Esophagus (tissue), 2 donors: ENCODE results near the gene ETV7. TPM values are rescaled to one million over a fixed set of nuclear protein-coding genes. Genes with fewer than 3 reads are reported as not detected.

Source experiments
- H3K27ac ChIP-seq, 2 donors: one replicate each; pipeline ENCODE4 v1.5.1; 2013; ENCODE audit warnings: low read depth in 2 of 2, mild to moderate bottlenecking in 2 of 2, inconsistent platforms in 1 of 2, low read length in 1 of 2, moderate library complexity in 1 of 2
- H3K27me3 ChIP-seq, 2 donors: one replicate each; pipeline ENCODE4 v1.6.1; 2013; ENCODE audit warnings: low read length in 2 of 2, control low read depth in 1 of 2, mild to moderate bottlenecking in 1 of 2; ENCODE audit not compliant: insufficient read depth in 2 of 2, control insufficient read depth in 1 of 2
- H3K36me3 ChIP-seq, 2 donors: one replicate each; pipeline ENCODE4 v1.6.1; 2013; ENCODE audit warnings: low read length in 1 of 2; ENCODE audit not compliant: control insufficient read depth in 2 of 2, insufficient read depth in 2 of 2
- H3K4me1 ChIP-seq, 2 donors: one replicate each; pipeline ENCODE4 v1.6.1; 2013; ENCODE audit warnings: low read length in 1 of 2; ENCODE audit not compliant: control insufficient read depth in 2 of 2, insufficient read depth in 2 of 2
- H3K4me3 ChIP-seq, 2 donors: one replicate each; pipeline ENCODE4 v1.5.1; 2013; ENCODE audit warnings: low read length in 2 of 2, mild to moderate bottlenecking in 2 of 2, low read depth in 1 of 2, moderate library complexity in 1 of 2
- H3K9me3 ChIP-seq, 2 donors: one replicate each; pipeline ENCODE4 v1.6.1; 2013; ENCODE audit warnings: mild to moderate bottlenecking in 2 of 2, low read depth in 1 of 2, low read length in 1 of 2, moderate library complexity in 1 of 2; ENCODE audit not compliant: control insufficient read depth in 2 of 2, insufficient read depth in 1 of 2
- WGBS, 2 donors: extraction: QIAGEN DNeasy Blood & Tissue Kit; methylation state at CpG; one replicate each; pipeline ENCODE4 v1.1.7; 2013; 5-methylcytosine and 5-hydroxymethylcytosine counted together
- polyA plus RNA-seq, 2 donors: library from polyadenylated mRNA; stranded (reverse); fragments of 200-250 nt; gene quantifications; one replicate each; pipeline ENCODE4 v1.2.3, GENCODE V29; 2013
- donor health status: healthy with polysubstance abuse.
- donor health status: Bipolar disorder and iron deficiency.

ETV7 gene
- polyA plus RNA-seq, 2 donors = 2.1 to 3.3 TPM

GRCh38 chr6:36319821-36320220 lies 67.6 kb downstream of the ETV7 start:
- no peaks in the 10 kb centered on the region for H3K27me3 ChIP-seq
- H3K4me3 ChIP-seq = no peak overlapping the region
- H3K36me3 ChIP-seq = no peaks in the 10 kb centered on the region
- no peaks in the 10 kb centered on the region for H3K9me3 ChIP-seq
- no peak overlapping the region for H3K27ac ChIP-seq
- H3K4me1 ChIP-seq = peaks cover 0 to 4% of the 10 kb centered on the region in 2 donors
- 84 to 86% methylated on average over 2 of the region's 2 CpGs for WGBS, 2 donors

GRCh38 chr6:36319436-36319762 lies 68.1 kb downstream of the ETV7 start:
- H3K9me3 ChIP-seq = no peaks in the 10 kb centered on the region
- H3K4me1 ChIP-seq = peaks cover 0 to 4% of the 10 kb centered on the region in 2 donors
- H3K4me3 ChIP-seq = no peak overlapping the region
- 81 to 83% methylated on average over 9 of the region's 9 CpGs for WGBS, 2 donors
- H3K27ac ChIP-seq = no peak overlapping the region
- H3K27me3 ChIP-seq = no peaks in the 10 kb centered on the region
- no peaks in the 10 kb centered on the region for H3K36me3 ChIP-seq

GRCh38 chr6:36318690-36319435 lies 68.6 kb downstream of the ETV7 start:
- 76 to 80% methylated on average over 6 of the region's 6 CpGs for WGBS, 2 donors
- no peak overlapping the region for H3K27ac ChIP-seq
- H3K4me1 ChIP-seq = peaks cover 0 to 4% of the 10 kb centered on the region in 2 donors
- no peak overlapping the region for H3K4me3 ChIP-seq
- H3K27me3 ChIP-seq = no peaks in the 10 kb centered on the region
- H3K9me3 ChIP-seq = no peaks in the 10 kb centered on the region
- H3K36me3 ChIP-seq = no peaks in the 10 kb centered on the region

GRCh38 chr6:36317623-36318022 lies 69.8 kb downstream of the ETV7 start:
- WGBS, 2 donors = 88 to 92% methylated on average over 2 of the region's 2 CpGs
- Histone ChIP-seq H3K27me3 (no peaks in the 10 kb centered on the region), H3K4me3 (no peak overlapping the region), H3K4me1 (peaks cover 0 to 4% of the 10 kb centered on the region in 2 donors), H3K36me3 (no peaks in the 10 kb centered on the region), H3K27ac (no peak overlapping the region), H3K9me3 (no peaks in the 10 kb centered on the region)

Other genes with a start within 250 kb of the ETV7 start
- 1 to 10 TPM; 6.5 to 7.7 TPM for gene BRPF3, start 190.9 kb downstream of the ETV7 start, polyA plus RNA-seq
- gene PNPLA1, start 117.6 kb downstream of the ETV7 start, polyA plus RNA-seq = under 1 TPM; 0.02 to 0.04 TPM
- not detected for gene BNIP5, start 50.8 kb downstream of the ETV7 start, polyA plus RNA-seq
- gene PXT1, start 55.2 kb upstream of the ETV7 start, polyA plus RNA-seq = not detected
- gene KCTD20, start 55.3 kb upstream of the ETV7 start, polyA plus RNA-seq = 10 to 100 TPM; 16.6 to 18.5 TPM
- 10 to 100 TPM; 24.0 to 32.2 TPM for gene STK38, start 159.8 kb upstream of the ETV7 start, polyA plus RNA-seq
- gene SRSF3, start 206.7 kb upstream of the ETV7 start, polyA plus RNA-seq = 100 to 1,000 TPM; 103 to 247 TPM